ENCODE results near the gene CCDC69.

The CCDC69 gene

GRCh38 chr5:151138114-151138513 is 85.8 kb downstream of the CCDC69 start:
- Histone ChIP-seq H3K4me3 (replicated peaks; ENCODE audit: low read depth, low read length) (no peak overlapping the region), H3K27me3 (replicated peaks; ENCODE audit: control insufficient read depth, insufficient read depth, low read length) (no peaks in the 10 kb centered on the region), H3K36me3 (ENCODE audit: control insufficient read depth, insufficient read depth, low read length) (peaks cover 48% of the 10 kb centered on the region)
- no peak for DNase-seq (ENCODE audit: extremely low read depth, insufficient read length)
- no peak for TF ChIP-seq CTCF (IDR thresholded peaks at IDR 0.05; ENCODE audit: insufficient read depth, low read length, poor library complexity, severe bottlenecking)

- DNase-seq (ENCODE audit: extremely low read depth, insufficient read length), result no peak
- Histone ChIP-seq H3K27me3 (replicated peaks; ENCODE audit: control insufficient read depth, insufficient read depth, low read length) (no peaks in the 10 kb centered on the region), H3K36me3 (ENCODE audit: control insufficient read depth, insufficient read depth, low read length) (peaks cover 53% of the 10 kb centered on the region), H3K4me3 (replicated peaks; ENCODE audit: low read depth, low read length) (no peak overlapping the region)
- TF ChIP-seq CTCF (IDR thresholded peaks at IDR 0.05; ENCODE audit: insufficient read depth, low read length, poor library complexity, severe bottlenecking), result no peak
Observed at GRCh38 chr5:151137067-151137825, 86.6 kb downstream of the CCDC69 start.

- TF ChIP-seq CTCF (IDR thresholded peaks at IDR 0.05; ENCODE audit: insufficient read depth, low read length, poor library complexity, severe bottlenecking), result no peak
- Histone ChIP-seq H3K36me3 (ENCODE audit: control insufficient read depth, insufficient read depth, low read length) (peaks cover 63% of the 10 kb centered on the region), H3K27me3 (replicated peaks; ENCODE audit: control insufficient read depth, insufficient read depth, low read length) (no peaks in the 10 kb centered on the region), H3K4me3 (replicated peaks; ENCODE audit: low read depth, low read length) (no peak overlapping the region)
- no peak for DNase-seq (ENCODE audit: extremely low read depth, insufficient read length)
Observed at GRCh38 chr5:151134228-151134627, 89.7 kb downstream of the CCDC69 start.

GRCh38 chr5:151132963-151133362 is 90.9 kb downstream of the CCDC69 start:
- Histone ChIP-seq H3K4me3 (replicated peaks; ENCODE audit: low read depth, low read length) (no peak overlapping the region), H3K36me3 (ENCODE audit: control insufficient read depth, insufficient read depth, low read length) (peaks cover 61% of the 10 kb centered on the region), H3K27me3 (replicated peaks; ENCODE audit: control insufficient read depth, insufficient read depth, low read length) (no peaks in the 10 kb centered on the region)
- no peak for TF ChIP-seq CTCF (IDR thresholded peaks at IDR 0.05; ENCODE audit: insufficient read depth, low read length, poor library complexity, severe bottlenecking)
- DNase-seq (ENCODE audit: extremely low read depth, insufficient read length), result no peak
